Measurements from ENCODE around the gene KPNA6.

The KPNA6 gene

GRCh38 chr1:32216566-32216965, 108.7 kb downstream of the KPNA6 start:
- Histone ChIP-seq H3K4me2 (ENCODE audit: low read depth, low read length) (no peak overlapping the region), H3K9ac (ENCODE audit: low read length) (no peak overlapping the region)
- DNase-seq = no peak

GRCh38 chr1:32219022-32219421, 111.2 kb downstream of the KPNA6 start:
- Histone ChIP-seq H3K4me2 (ENCODE audit: low read depth, low read length) (no peak overlapping the region), H4K20me1 (ENCODE audit: insufficient read depth, low read length) (no peaks in the 10 kb centered on the region), H3K27me3 (replicated peaks; ENCODE audit: insufficient read depth, low read length) (no peaks in the 10 kb centered on the region), H3K9ac (ENCODE audit: low read length) (no peak overlapping the region), H3K4me1 (ENCODE audit: low read length) (peaks cover 5% of the 10 kb centered on the region; the same call in 1 of the 2 replicates), H3K79me2 (ENCODE audit: low read length) (peaks cover 28% of the 10 kb centered on the region), H3K4me3 (ENCODE audit: low read length) (no peak overlapping the region), H3F3A (ENCODE audit: insufficient read depth, low read length) (no peaks in the 10 kb centered on the region), H3K36me3 (replicated peaks; ENCODE audit: insufficient read depth, low read length) (peaks cover under 1% of the 10 kb centered on the region; the same call in 1 of the 2 replicates), H2AFZ (ENCODE audit: low read length) (no peak overlapping the region), H3K27ac (ENCODE audit: low read length) (no peak overlapping the region), H3K9me3 (replicated peaks; ENCODE audit: insufficient read depth, low read length) (no peaks in the 10 kb centered on the region), H3K9me2 (replicated peaks; ENCODE audit: insufficient read depth, low read length) (no peaks in the 10 kb centered on the region)
- no peak for DNase-seq
- TF ChIP-seq CTCF (IDR thresholded peaks at IDR 0.05; ENCODE audit: low read length) (no peak), EZH2phosphoT487 (IDR thresholded peaks at IDR 0.05; ENCODE audit: low read length) (no peak), EZH2 (optimal IDR thresholded peaks at IDR 0.05; ENCODE audit: low read depth, low read length) (no peak)

More at GRCh38 chr1:32216566-32216965, 108.7 kb downstream of the KPNA6 start:
- no peaks in the 10 kb centered on the region for H4K20me1 ChIP-seq (ENCODE audit: insufficient read depth, low read length)
- 0 out of 2 replicates have a peak, but pooled peaks cover 6% of the 10 kb centered on the region for H3K79me2 ChIP-seq (ENCODE audit: low read length)
- no peak overlapping the region for H3K4me3 ChIP-seq (ENCODE audit: low read length)
- TF ChIP-seq CTCF (IDR thresholded peaks at IDR 0.05; ENCODE audit: low read length) = no peak
- TF ChIP-seq EZH2 (optimal IDR thresholded peaks at IDR 0.05; ENCODE audit: low read depth, low read length) = no peak
- no peak for TF ChIP-seq EZH2phosphoT487 (IDR thresholded peaks at IDR 0.05; ENCODE audit: low read length)
- H3K4me1 ChIP-seq (ENCODE audit: low read length) = no peaks in the 10 kb centered on the region; the same call in 1 of the 2 replicates
- H3K9me2 ChIP-seq (replicated peaks; ENCODE audit: insufficient read depth, low read length) = no peaks in the 10 kb centered on the region
- H2AFZ ChIP-seq (ENCODE audit: low read length) = no peak overlapping the region
- H3K36me3 ChIP-seq (replicated peaks; ENCODE audit: insufficient read depth, low read length) = no peaks in the 10 kb centered on the region; the same call in 1 of the 2 replicates
- no peak overlapping the region for H3K27ac ChIP-seq (ENCODE audit: low read length)
- no peaks in the 10 kb centered on the region for H3K27me3 ChIP-seq (replicated peaks; ENCODE audit: insufficient read depth, low read length)
- no peaks in the 10 kb centered on the region for H3F3A ChIP-seq (ENCODE audit: insufficient read depth, low read length)
- no peaks in the 10 kb centered on the region for H3K9me3 ChIP-seq (replicated peaks; ENCODE audit: insufficient read depth, low read length)

- H3K27ac ChIP-seq (ENCODE audit: low read length) = no peak overlapping the region
- H3K9ac ChIP-seq (ENCODE audit: low read length) = peak overlapping the region; percentile 91; the same call in 1 of the 2 replicates
- H3K4me1 ChIP-seq (ENCODE audit: low read length) = peaks cover 5% of the 10 kb centered on the region; the same call in 1 of the 2 replicates
- peak overlapping the region; percentile 77; the same call in 1 of the 2 replicates for H3K4me3 ChIP-seq (ENCODE audit: low read length)
- peak overlapping the region; percentile 84 for H3K4me2 ChIP-seq (ENCODE audit: low read depth, low read length)
- 0 out of 2 replicates have a peak, but pooled peaks cover 3% of the 10 kb centered on the region for H3K36me3 ChIP-seq (replicated peaks; ENCODE audit: insufficient read depth, low read length)
- peaks cover 37% of the 10 kb centered on the region for H3K79me2 ChIP-seq (ENCODE audit: low read length)
- no peaks in the 10 kb centered on the region for H3F3A ChIP-seq (ENCODE audit: insufficient read depth, low read length)
- no peak overlapping the region for H2AFZ ChIP-seq (ENCODE audit: low read length)
- TF ChIP-seq EZH2 (optimal IDR thresholded peaks at IDR 0.05; ENCODE audit: low read depth, low read length) (no peak), CTCF (IDR thresholded peaks at IDR 0.05; ENCODE audit: low read length) (no peak), EZH2phosphoT487 (IDR thresholded peaks at IDR 0.05; ENCODE audit: low read length) (no peak)
- no peaks in the 10 kb centered on the region for H4K20me1 ChIP-seq (ENCODE audit: insufficient read depth, low read length)
- DNase-seq = peak; percentile 1
- H3K9me3 ChIP-seq (replicated peaks; ENCODE audit: insufficient read depth, low read length) = no peaks in the 10 kb centered on the region
- no peaks in the 10 kb centered on the region for H3K27me3 ChIP-seq (replicated peaks; ENCODE audit: insufficient read depth, low read length)
- no peaks in the 10 kb centered on the region for H3K9me2 ChIP-seq (replicated peaks; ENCODE audit: insufficient read depth, low read length)
Observed at GRCh38 chr1:32220746-32221580, 113.1 kb downstream of the KPNA6 start.
